KMS-11 (cell line): ENCODE results near the gene CCNQ.

Experiments used
- H2AFZ ChIP-seq: fragments of 200-600 bp; sonication (generic); 2 replicates; pipeline ENCODE4 v1.6.1; 2016; ENCODE audit warnings: antibody characterized with exemption, mixed run types, low read depth
- H3K27ac ChIP-seq: fragments of 200-600 bp; sonication (generic); 2 replicates; pipeline ENCODE4 v1.6.1; 2016; ENCODE audit warnings: mild to moderate bottlenecking, mixed run types
- H3K27me3 ChIP-seq: fragments of 200-600 bp; sonication (generic); 2 replicates; pipeline ENCODE4 v1.6.1; 2017; ENCODE audit warnings: mild to moderate bottlenecking, low read depth, mixed run types, moderate library complexity; ENCODE audit not compliant: insufficient read depth
- H3K36me3 ChIP-seq: fragments of 200-600 bp; sonication (generic); 2 replicates; pipeline ENCODE4 v1.6.1; 2017; ENCODE audit warnings: mild to moderate bottlenecking, mixed run types; ENCODE audit not compliant: insufficient read depth
- H3K4me1 ChIP-seq: fragments of 200-600 bp; sonication (generic); 2 replicates; pipeline ENCODE4 v1.6.1; 2016; ENCODE audit warnings: mild to moderate bottlenecking, low read depth, mixed run types; ENCODE audit not compliant: poor library complexity, severe bottlenecking
- H3K4me2 ChIP-seq: fragments of 200-600 bp; sonication (generic); 2 replicates; pipeline ENCODE4 v1.7.0; 2016; ENCODE audit warnings: mild to moderate bottlenecking, mixed run types
- H3K4me3 ChIP-seq: fragments of 200-600 bp; sonication (generic); IDR thresholded peaks from 2 replicates; pipeline ENCODE4 v1.6.1; 2017; ENCODE audit warnings: low read depth, low read length, mixed read lengths; ENCODE audit not compliant: insufficient read depth
- H3K79me2 ChIP-seq: fragments of 200-600 bp; sonication (generic); 2 replicates; pipeline ENCODE4 v1.6.1; 2016; ENCODE audit warnings: low read depth, mixed run types; ENCODE audit not compliant: insufficient read depth
- H3K9ac ChIP-seq: fragments of 200-600 bp; sonication (generic); 2 replicates; pipeline ENCODE4 v1.6.1; 2016; ENCODE audit warnings: mild to moderate bottlenecking, mixed run types
- H4K20me1 ChIP-seq: fragments of 200-600 bp; sonication (generic); 2 replicates; pipeline ENCODE4 v1.6.1; 2016; ENCODE audit warnings: mild to moderate bottlenecking, mixed run types; ENCODE audit not compliant: insufficient read depth
- TF ChIP-seq, protein P1 (sequence below): fragments of 200-600 bp; sonication (generic); conservative IDR thresholded peaks from 2 replicates; pipeline ENCODE4 v1.6.1; 2017; ENCODE audit warnings: low read depth, mild to moderate bottlenecking, antibody characterized with exemption, low read length, moderate library complexity, mixed read lengths

The CCNQ gene

DNA sequence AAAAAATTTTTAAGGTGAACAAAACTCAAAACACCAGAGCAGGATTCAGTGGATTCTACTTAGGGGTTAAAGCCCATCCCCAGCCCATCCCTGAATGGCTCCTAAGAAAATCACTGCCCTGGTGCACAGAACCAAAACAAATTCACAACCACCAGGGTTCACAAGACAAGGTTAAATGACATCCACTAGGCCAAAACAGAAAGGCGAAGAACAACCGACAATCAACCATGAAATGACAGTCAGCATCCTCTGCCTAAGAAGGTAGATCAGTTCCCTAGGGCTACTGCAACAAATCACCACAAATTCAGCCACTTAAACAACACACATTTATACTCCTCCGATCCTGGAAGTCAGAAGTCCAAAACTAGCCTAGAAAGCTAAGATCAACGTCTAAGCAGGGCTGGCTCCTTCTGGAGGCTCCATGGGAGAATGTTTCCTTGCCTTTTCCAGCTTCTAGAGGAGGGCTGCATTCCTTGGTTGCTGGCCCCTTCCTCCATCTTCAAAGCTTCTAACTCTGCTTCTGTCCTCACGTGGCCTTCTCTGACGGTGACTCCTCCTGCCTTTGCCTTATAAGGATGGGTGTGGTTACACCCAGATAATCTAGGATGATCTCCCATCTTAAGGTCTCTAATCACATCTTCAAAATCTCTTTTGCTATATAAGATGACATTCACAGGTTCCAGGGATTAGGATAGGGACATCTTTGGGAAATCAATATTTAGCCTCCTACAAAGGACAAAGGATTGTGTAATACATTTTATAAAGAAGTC is 1.8 kb downstream of the CCNQ start:
- Histone ChIP-seq H3K4me1 (peaks cover 11% of the 10 kb centered on the region), H3K27me3 (no peaks in the 10 kb centered on the region), H3K9ac (no peak overlapping the region)

DNA sequence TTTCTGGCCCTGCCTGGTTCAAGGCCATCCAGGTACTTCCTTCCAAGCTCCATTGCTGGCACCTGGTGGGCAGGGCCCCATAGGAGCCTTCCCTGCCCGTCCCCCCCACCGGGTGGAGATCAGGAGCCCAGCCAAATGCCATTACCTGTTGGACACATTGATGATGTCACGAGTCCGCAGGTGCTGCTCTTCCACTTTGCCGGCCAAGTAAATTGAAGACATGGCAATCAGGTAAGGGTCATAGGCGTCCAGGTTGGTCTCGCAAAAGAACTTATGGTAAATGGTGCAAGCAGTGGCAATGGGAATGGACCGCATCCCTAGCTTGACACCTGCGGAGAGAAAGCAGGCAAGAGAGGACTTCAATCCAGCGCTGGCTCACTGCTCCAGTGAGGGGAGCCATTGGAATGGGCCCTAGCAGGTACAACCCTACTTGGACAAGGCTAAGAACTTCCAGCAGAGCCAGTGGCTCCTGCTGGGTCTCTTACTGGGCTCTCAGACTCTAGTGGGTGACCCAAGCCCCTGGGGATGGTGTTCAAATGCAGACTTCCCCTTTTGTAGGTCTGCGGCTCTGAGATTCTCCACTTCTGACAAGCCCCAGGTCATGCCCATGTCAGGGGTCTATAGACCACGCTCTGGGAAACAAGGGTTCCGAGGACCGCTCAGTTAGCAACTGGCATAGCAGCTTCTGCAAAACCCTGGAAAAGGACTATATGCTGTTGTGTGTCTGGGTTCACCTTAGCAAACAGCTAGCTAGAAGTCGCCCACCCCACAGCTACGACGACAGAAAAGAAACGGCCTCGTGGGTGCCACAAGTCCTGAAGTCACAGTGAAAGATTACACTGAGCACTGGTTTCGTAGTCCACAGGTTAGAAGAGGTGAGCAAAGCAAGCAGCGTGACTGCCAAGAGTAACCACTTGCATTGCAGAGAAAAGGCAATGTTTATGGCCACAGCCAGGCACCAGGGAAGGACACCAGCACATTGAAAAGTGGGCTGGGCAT is 2.8 kb downstream of the CCNQ start:
- Histone ChIP-seq H3K79me2 (no peaks in the 10 kb centered on the region; the same call in 1 of the 2 replicates), H4K20me1 (no peaks in the 10 kb centered on the region), H3K4me3 (no peak overlapping the region), H3K9ac (no peak overlapping the region), H3K36me3 (no peaks in the 10 kb centered on the region), H3K27ac (no peak overlapping the region), H3K27me3 (no peaks in the 10 kb centered on the region), H3K4me2 (no peak overlapping the region), H2AFZ (no peak overlapping the region), H3K4me1 (peaks cover 11% of the 10 kb centered on the region)
- TF ChIP-seq, protein P1, sequence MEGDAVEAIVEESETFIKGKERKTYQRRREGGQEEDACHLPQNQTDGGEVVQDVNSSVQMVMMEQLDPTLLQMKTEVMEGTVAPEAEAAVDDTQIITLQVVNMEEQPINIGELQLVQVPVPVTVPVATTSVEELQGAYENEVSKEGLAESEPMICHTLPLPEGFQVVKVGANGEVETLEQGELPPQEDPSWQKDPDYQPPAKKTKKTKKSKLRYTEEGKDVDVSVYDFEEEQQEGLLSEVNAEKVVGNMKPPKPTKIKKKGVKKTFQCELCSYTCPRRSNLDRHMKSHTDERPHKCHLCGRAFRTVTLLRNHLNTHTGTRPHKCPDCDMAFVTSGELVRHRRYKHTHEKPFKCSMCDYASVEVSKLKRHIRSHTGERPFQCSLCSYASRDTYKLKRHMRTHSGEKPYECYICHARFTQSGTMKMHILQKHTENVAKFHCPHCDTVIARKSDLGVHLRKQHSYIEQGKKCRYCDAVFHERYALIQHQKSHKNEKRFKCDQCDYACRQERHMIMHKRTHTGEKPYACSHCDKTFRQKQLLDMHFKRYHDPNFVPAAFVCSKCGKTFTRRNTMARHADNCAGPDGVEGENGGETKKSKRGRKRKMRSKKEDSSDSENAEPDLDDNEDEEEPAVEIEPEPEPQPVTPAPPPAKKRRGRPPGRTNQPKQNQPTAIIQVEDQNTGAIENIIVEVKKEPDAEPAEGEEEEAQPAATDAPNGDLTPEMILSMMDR: no peak

More for the DNA sequence above, 1.8 kb downstream of the CCNQ start:
- Histone ChIP-seq H3K4me3 (no peak overlapping the region), H3K4me2 (no peak overlapping the region), H2AFZ (no peak overlapping the region), H3K27ac (no peak overlapping the region), H3K79me2 (no peaks in the 10 kb centered on the region; the same call in 1 of the 2 replicates), H3K36me3 (no peaks in the 10 kb centered on the region), H4K20me1 (no peaks in the 10 kb centered on the region)
- TF ChIP-seq, protein P1: no peak

DNA sequence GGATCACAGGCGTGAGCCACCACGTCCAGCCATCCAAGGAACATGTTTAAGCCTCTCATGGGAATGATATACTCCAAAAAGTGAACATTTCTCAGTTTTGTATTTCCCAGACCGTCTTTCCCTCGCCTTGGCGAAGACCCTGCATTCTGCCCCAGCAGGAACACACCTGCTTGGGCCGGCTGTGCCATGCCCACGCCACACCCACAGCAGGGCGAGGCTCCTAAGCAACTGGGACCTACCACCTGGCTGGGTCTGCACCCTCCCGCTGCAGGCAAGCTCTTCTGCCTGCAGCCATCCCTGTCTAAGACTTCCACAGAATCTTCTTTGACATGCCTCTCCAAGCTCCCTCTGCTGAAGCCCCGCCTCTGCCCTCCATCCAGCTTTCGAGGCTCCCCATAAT is 3.6 kb downstream of the CCNQ start:
- peaks cover 11% of the 10 kb centered on the region for H3K4me1 ChIP-seq
- H3K36me3 ChIP-seq: no peaks in the 10 kb centered on the region
- no peak overlapping the region for H3K4me2 ChIP-seq
- H3K79me2 ChIP-seq: no peaks in the 10 kb centered on the region; the same call in 1 of the 2 replicates
- no peak overlapping the region for H2AFZ ChIP-seq
- no peaks in the 10 kb centered on the region for H3K27me3 ChIP-seq
- no peak overlapping the region for H3K9ac ChIP-seq
- H4K20me1 ChIP-seq: no peaks in the 10 kb centered on the region
- TF ChIP-seq, protein P1: no peak
- no peak overlapping the region for H3K4me3 ChIP-seq
- H3K27ac ChIP-seq: no peak overlapping the region

DNA sequence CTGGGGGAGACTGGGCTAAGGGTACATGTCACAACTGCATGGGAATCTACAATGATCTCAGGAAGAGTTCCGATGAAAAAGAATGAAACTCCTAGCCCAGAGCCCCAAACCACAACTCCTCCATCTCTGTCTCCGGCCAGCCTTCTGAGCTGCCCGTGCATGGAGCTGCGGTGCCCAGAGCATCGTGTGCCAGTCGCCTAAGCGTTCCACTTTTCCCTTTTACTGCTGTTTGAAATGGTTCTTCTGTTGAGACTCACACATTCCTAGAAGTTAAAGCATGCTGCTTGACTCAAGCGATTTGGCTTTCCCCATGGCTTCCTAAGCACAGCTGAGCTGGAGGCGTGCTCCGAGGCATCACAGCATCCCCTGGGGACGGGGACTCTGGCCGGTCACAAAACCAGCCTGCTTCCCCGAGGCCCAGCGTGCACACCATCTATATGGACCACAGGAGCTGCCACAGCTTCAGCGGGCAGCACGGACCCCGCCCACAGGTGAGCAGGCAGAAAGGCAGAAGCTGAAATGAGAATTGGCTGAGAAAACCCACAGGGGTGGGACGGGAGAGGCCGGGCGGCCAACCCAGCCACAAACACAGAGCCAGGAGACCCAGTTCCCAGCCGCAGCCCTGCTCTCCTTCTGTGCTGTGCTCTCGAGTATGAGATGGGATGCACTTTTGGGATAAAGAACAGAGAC is 5.0 kb downstream of the CCNQ start:
- Histone ChIP-seq H3K79me2 (no peaks in the 10 kb centered on the region; the same call in 1 of the 2 replicates), H3K36me3 (no peaks in the 10 kb centered on the region), H3K9ac (no peak overlapping the region), H3K4me1 (peaks cover 4% of the 10 kb centered on the region), H3K4me2 (no peak overlapping the region), H3K27me3 (no peaks in the 10 kb centered on the region), H4K20me1 (no peaks in the 10 kb centered on the region), H3K4me3 (no peak overlapping the region), H2AFZ (no peak overlapping the region), H3K27ac (no peak overlapping the region)
- TF ChIP-seq, protein P1: no peak
